Thyroid gland (tissue), 4 donors: ENCODE results near the gene PET117.

Source experiments
- CTCF ChIP-seq, 6 experiments: fragments of 200-600 bp in 3 of 6; fragments of 450-650 bp in 3 of 6; sonication (generic) in 3 of 6; IDR thresholded peaks; one replicate each; pipeline ENCODE4 v1.5.1; 2016 to 2019; ENCODE audit warnings: antibody characterized with exemption in 6 of 6, mild to moderate bottlenecking in 2 of 6, inconsistent platforms in 1 of 6, moderate library complexity in 1 of 6
- POLR2A ChIP-seq, 2 donors: fragments of 450-650 bp; IDR thresholded peaks; one replicate each; pipeline ENCODE4 v1.6.1; 2017; ENCODE audit warnings: antibody characterized with exemption in 2 of 2, mild to moderate bottlenecking in 2 of 2, moderate library complexity in 1 of 2

DNA sequence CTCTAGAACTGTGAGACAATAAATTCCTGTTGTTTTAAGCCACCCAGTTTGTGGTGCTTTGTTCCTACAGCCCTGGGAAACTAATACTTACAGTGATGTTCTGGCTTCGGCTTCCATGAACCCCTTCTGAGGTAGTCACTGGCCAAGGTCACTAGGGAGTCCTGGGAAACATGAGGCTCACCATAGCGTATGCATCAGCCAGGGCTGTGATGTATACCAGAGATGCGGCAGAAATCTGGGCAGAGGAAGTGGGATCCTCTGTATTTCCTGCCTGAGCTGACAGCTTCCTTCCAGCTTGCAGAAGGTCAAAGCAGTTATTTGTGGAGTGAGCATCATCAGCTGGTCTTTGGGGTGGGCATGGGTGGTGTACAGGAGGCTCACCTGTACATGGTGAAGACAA is 27.9 kb downstream of the PET117 start:
- no peak for TF ChIP-seq CTCF (IDR thresholded peaks at IDR 0.05)
- TF ChIP-seq POLR2A (IDR thresholded peaks at IDR 0.05): no peak
